ENCODE measurements around the gene SLC4A1AP. TPM values are rescaled to one million over a fixed set of nuclear protein-coding genes. Genes with fewer than 3 reads are reported as not detected.

The SLC4A1AP gene
- total RNA-seq, 1 experiment from 2014 or later = 29.7 TPM

- TF ChIP-seq EZH2 (IDR thresholded peaks at IDR 0.05; ENCODE audit: borderline replicate concordance, low read depth, low read length, poor library complexity, severe bottlenecking) (no peak), CTCF (conservative IDR thresholded peaks at IDR 0.05; ENCODE audit: low read depth, low read length) (no peak)
- H3K27ac ChIP-seq (ENCODE audit: low read depth, low read length, poor library complexity, severe bottlenecking) = no peak overlapping the region
- no peak overlapping the region for H3K4me3 ChIP-seq (ENCODE audit: low read depth, low read length, poor library complexity, severe bottlenecking)
- ChIA-PET POLR2A (ENCODE audit: low non-redundant PET) (no interaction called here), CTCF (no interaction called here)
- H3K36me3 ChIP-seq (ENCODE audit: insufficient read depth, low read length, poor library complexity, severe bottlenecking) = peaks cover 62% of the 10 kb centered on the region
- H3K4me1 ChIP-seq (ENCODE audit: insufficient read depth, low read length, poor library complexity, severe bottlenecking) = no peaks in the 10 kb centered on the region
- DNase-seq (ENCODE audit: low spot score) = no peak
- H3K9me3 ChIP-seq (ENCODE audit: low read depth, low read length, poor library complexity, severe bottlenecking) = no peaks in the 10 kb centered on the region
- no peaks in the 10 kb centered on the region for H3K27me3 ChIP-seq (replicated peaks; ENCODE audit: insufficient read depth, low read depth, low read length, poor library complexity)
- intact Hi-C loops (cut with micrococcal nuclease; ENCODE audit: unreplicated experiment) = no loop called here
- no TSS peak for BruUV-seq (replicated peaks)
Measured at GRCh38 chr2:27615316-27615715, 48.4 kb upstream of the SLC4A1AP start.

- intact Hi-C loops (cut with micrococcal nuclease; ENCODE audit: unreplicated experiment) = no loop called here
- Histone ChIP-seq H3K27me3 (replicated peaks; ENCODE audit: insufficient read depth, low read depth, low read length, poor library complexity) (no peaks in the 10 kb centered on the region), H3K36me3 (ENCODE audit: insufficient read depth, low read length, poor library complexity, severe bottlenecking) (peaks cover 59% of the 10 kb centered on the region), H3K9me3 (ENCODE audit: low read depth, low read length, poor library complexity, severe bottlenecking) (no peaks in the 10 kb centered on the region), H3K27ac (ENCODE audit: low read depth, low read length, poor library complexity, severe bottlenecking) (no peak overlapping the region), H3K4me3 (ENCODE audit: low read depth, low read length, poor library complexity, severe bottlenecking) (no peak overlapping the region), H3K4me1 (ENCODE audit: insufficient read depth, low read length, poor library complexity, severe bottlenecking) (peaks cover 11% of the 10 kb centered on the region)
- TF ChIP-seq CTCF (conservative IDR thresholded peaks at IDR 0.05; ENCODE audit: low read depth, low read length) (0 out of 2 replicates have a peak, but pooled peaks have one; percentile 23), EZH2 (IDR thresholded peaks at IDR 0.05; ENCODE audit: borderline replicate concordance, low read depth, low read length, poor library complexity, severe bottlenecking) (no peak)
- no TSS peak for BruUV-seq (replicated peaks)
- ChIA-PET POLR2A (ENCODE audit: low non-redundant PET) (no interaction called here), CTCF (interaction anchor here (0.8 kb wide), 1 partner anchor 176 kb away, joined by 4 read pairs; no protein-coding TSS in a partner anchor)
- DNase-seq (ENCODE audit: low spot score) = no peak
Measured at GRCh38 chr2:27621524-27621923, 42.2 kb upstream of the SLC4A1AP start.

GRCh38 chr2:27622921-27623384 is 40.7 kb upstream of the SLC4A1AP start:
- DNase-seq (ENCODE audit: low spot score) = peak; percentile 80
- Histone ChIP-seq H3K27me3 (replicated peaks; ENCODE audit: insufficient read depth, low read depth, low read length, poor library complexity) (no peaks in the 10 kb centered on the region), H3K4me3 (ENCODE audit: low read depth, low read length, poor library complexity, severe bottlenecking) (no peak overlapping the region), H3K9me3 (ENCODE audit: low read depth, low read length, poor library complexity, severe bottlenecking) (no peaks in the 10 kb centered on the region), H3K27ac (ENCODE audit: low read depth, low read length, poor library complexity, severe bottlenecking) (no peak overlapping the region), H3K4me1 (ENCODE audit: insufficient read depth, low read length, poor library complexity, severe bottlenecking) (peaks cover 13% of the 10 kb centered on the region), H3K36me3 (ENCODE audit: insufficient read depth, low read length, poor library complexity, severe bottlenecking) (peaks cover 45% of the 10 kb centered on the region)
- ChIA-PET CTCF (no interaction called here), POLR2A (ENCODE audit: low non-redundant PET) (no interaction called here)
- no TSS peak for BruUV-seq (replicated peaks)
- intact Hi-C loops (cut with micrococcal nuclease; ENCODE audit: unreplicated experiment) = no loop called here
- TF ChIP-seq EZH2 (IDR thresholded peaks at IDR 0.05; ENCODE audit: borderline replicate concordance, low read depth, low read length, poor library complexity, severe bottlenecking) = no peak
- TF ChIP-seq CTCF (conservative IDR thresholded peaks at IDR 0.05; ENCODE audit: low read depth, low read length) = no peak

Measured in A673 (cell line).